ENCODE data around the gene RARB.

RARB gene

DNA sequence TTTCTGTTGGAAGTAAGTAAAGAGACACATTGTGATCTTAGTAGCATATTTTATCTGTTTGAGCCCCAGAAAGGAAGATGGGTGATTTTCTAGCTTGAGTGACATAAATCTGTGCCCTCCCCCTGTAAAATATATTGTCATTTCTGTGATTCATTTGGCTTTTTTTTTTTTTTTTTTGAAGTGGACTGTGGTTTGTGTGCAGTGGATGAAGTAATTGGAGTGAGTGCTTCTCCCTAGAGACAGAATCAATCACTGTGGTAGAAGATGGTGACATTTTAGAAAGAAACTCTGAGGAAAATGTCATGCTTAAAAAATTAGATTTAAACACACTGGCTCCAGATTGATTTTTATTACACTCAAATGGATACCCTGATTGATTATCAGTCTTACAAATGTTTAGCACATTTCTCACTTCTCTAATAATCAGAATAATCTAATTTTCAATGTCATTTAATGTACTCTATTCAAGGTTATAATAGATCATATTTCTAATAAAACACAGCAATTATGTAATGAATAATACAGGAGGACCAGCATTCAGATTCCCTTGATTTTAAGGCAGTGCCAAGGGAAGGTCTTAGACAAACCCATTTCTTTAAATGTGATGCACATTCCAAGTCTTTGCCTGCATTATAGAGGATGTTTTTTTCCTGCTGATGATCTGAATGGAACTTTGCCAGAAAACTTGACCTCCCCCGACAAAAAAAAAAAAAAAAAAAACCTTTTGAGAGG is 120.0 kb downstream of the RARB start:
- no peaks in the 10 kb centered on the region for H3K9me2 ChIP-seq (ENCODE audit: low read depth, low read length)
- no peak overlapping the region for H2AFZ ChIP-seq (ENCODE audit: low read length)
- H3K9me3 ChIP-seq (ENCODE audit: low read length): no peaks in the 10 kb centered on the region
- H3K4me1 ChIP-seq (ENCODE audit: insufficient read depth, low read length, severe bottlenecking): no peaks in the 10 kb centered on the region
- H4K20me1 ChIP-seq (ENCODE audit: insufficient read depth, low read length): no peaks in the 10 kb centered on the region
- H3K27me3 ChIP-seq (ENCODE audit: insufficient read depth, low read length): no peaks in the 10 kb centered on the region
- no peak overlapping the region for H3K27ac ChIP-seq (ENCODE audit: low read depth, low read length, poor library complexity, severe bottlenecking)
- no peaks in the 10 kb centered on the region for H3F3A ChIP-seq (ENCODE audit: insufficient read depth, low read length)
- H3K9ac ChIP-seq (ENCODE audit: low read length): no peak overlapping the region
- no peaks in the 10 kb centered on the region for H3K79me2 ChIP-seq (ENCODE audit: insufficient read depth, low read length)
- H3K4me3 ChIP-seq (ENCODE audit: low read depth, low read length, poor library complexity, severe bottlenecking): no peak overlapping the region
- TF ChIP-seq, protein P1, sequence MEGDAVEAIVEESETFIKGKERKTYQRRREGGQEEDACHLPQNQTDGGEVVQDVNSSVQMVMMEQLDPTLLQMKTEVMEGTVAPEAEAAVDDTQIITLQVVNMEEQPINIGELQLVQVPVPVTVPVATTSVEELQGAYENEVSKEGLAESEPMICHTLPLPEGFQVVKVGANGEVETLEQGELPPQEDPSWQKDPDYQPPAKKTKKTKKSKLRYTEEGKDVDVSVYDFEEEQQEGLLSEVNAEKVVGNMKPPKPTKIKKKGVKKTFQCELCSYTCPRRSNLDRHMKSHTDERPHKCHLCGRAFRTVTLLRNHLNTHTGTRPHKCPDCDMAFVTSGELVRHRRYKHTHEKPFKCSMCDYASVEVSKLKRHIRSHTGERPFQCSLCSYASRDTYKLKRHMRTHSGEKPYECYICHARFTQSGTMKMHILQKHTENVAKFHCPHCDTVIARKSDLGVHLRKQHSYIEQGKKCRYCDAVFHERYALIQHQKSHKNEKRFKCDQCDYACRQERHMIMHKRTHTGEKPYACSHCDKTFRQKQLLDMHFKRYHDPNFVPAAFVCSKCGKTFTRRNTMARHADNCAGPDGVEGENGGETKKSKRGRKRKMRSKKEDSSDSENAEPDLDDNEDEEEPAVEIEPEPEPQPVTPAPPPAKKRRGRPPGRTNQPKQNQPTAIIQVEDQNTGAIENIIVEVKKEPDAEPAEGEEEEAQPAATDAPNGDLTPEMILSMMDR (IDR thresholded peaks at IDR 0.05; ENCODE audit: low read length): no peak
- no peak for TF ChIP-seq EZH2 (IDR thresholded peaks at IDR 0.05; ENCODE audit: borderline replicate concordance, low read length)
- no peak overlapping the region for H3K4me2 ChIP-seq (ENCODE audit: low read length)
- H3K36me3 ChIP-seq (ENCODE audit: insufficient read depth, low read length): no peaks in the 10 kb centered on the region

DNA sequence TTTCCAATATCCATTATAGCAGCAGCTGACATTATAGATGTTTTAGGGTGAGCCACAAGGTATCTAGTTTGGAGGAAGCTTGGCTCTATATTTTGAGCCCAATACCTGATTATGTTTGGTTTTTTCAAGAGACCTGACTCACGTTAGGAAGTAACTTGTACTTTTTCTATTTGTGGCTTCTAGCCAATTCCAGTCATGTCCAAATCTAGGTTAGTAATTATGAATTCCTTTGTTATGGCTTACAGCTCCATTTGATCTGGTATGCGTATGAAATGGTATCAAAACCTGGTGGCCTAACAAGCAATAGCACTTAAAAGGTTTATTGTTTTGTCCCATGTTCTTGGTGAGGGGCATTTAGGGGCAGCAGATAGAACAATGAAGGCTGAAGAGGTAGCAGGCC is 120.8 kb downstream of the RARB start:
- H3K36me3 ChIP-seq (ENCODE audit: insufficient read depth, low read length): no peaks in the 10 kb centered on the region
- H3K9ac ChIP-seq (ENCODE audit: low read length): no peak overlapping the region
- H4K20me1 ChIP-seq (ENCODE audit: insufficient read depth, low read length): no peaks in the 10 kb centered on the region

DNA sequence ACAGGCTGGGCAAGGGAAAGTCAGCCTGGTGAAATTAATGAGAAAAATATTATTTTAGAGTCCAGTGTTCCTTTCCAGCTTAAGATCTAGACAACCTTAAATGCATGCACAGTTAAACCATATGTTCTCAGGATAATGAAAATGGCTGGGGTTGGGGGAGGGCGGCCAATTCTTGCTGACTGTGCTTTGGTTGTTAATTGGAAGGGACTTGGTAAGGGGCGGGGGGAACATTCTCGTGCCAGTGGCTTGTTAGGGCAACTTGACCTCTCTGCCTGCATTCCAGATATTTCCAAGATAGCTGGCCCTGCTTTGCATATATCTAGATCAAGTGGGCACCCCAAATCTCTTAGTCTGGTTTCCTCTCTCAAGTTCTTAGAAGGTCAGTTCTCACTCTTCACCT is 124.2 kb downstream of the RARB start:
- no peaks in the 10 kb centered on the region for H3K36me3 ChIP-seq (ENCODE audit: insufficient read depth, low read length)
- no peaks in the 10 kb centered on the region for H3F3A ChIP-seq (ENCODE audit: insufficient read depth, low read length)
- H3K4me2 ChIP-seq (ENCODE audit: low read length): no peak overlapping the region
- no peak for TF ChIP-seq EZH2 (IDR thresholded peaks at IDR 0.05; ENCODE audit: borderline replicate concordance, low read length)
- TF ChIP-seq, protein P1 (IDR thresholded peaks at IDR 0.05; ENCODE audit: low read length): no peak
- no peak overlapping the region for H3K9ac ChIP-seq (ENCODE audit: low read length)
- no peak overlapping the region for H3K4me3 ChIP-seq (ENCODE audit: low read depth, low read length, poor library complexity, severe bottlenecking)
- no peaks in the 10 kb centered on the region for H3K9me3 ChIP-seq (ENCODE audit: low read length)
- no peak overlapping the region for H3K27ac ChIP-seq (ENCODE audit: low read depth, low read length, poor library complexity, severe bottlenecking)
- no peaks in the 10 kb centered on the region for H3K4me1 ChIP-seq (ENCODE audit: insufficient read depth, low read length, severe bottlenecking)
- no peaks in the 10 kb centered on the region for H3K27me3 ChIP-seq (ENCODE audit: insufficient read depth, low read length)
- H3K79me2 ChIP-seq (ENCODE audit: insufficient read depth, low read length): no peaks in the 10 kb centered on the region
- H2AFZ ChIP-seq (ENCODE audit: low read length): no peak overlapping the region
- no peaks in the 10 kb centered on the region for H4K20me1 ChIP-seq (ENCODE audit: insufficient read depth, low read length)
- H3K9me2 ChIP-seq (ENCODE audit: low read depth, low read length): no peaks in the 10 kb centered on the region

More for the DNA sequence above, 120.8 kb downstream of the RARB start:
- Histone ChIP-seq H3F3A (ENCODE audit: insufficient read depth, low read length) (no peaks in the 10 kb centered on the region), H3K4me2 (ENCODE audit: low read length) (no peak overlapping the region), H3K79me2 (ENCODE audit: insufficient read depth, low read length) (no peaks in the 10 kb centered on the region), H3K27ac (ENCODE audit: low read depth, low read length, poor library complexity, severe bottlenecking) (no peak overlapping the region), H3K9me2 (ENCODE audit: low read depth, low read length) (no peaks in the 10 kb centered on the region), H3K4me3 (ENCODE audit: low read depth, low read length, poor library complexity, severe bottlenecking) (no peak overlapping the region), H3K9me3 (ENCODE audit: low read length) (no peaks in the 10 kb centered on the region), H3K27me3 (ENCODE audit: insufficient read depth, low read length) (no peaks in the 10 kb centered on the region), H2AFZ (ENCODE audit: low read length) (no peak overlapping the region), H3K4me1 (ENCODE audit: insufficient read depth, low read length, severe bottlenecking) (no peaks in the 10 kb centered on the region)
- TF ChIP-seq, protein P1 (IDR thresholded peaks at IDR 0.05; ENCODE audit: low read length): no peak
- no peak for TF ChIP-seq EZH2 (IDR thresholded peaks at IDR 0.05; ENCODE audit: borderline replicate concordance, low read length)
